IMR-90 (cell line): ENCODE data around the gene CD164L2. TPM values are rescaled to one million over a fixed set of nuclear protein-coding genes. Genes with fewer than 3 reads are reported as not detected.

Experiments used
- ATAC-seq: fragments of 200-7000 bp; cut with Tn5 transposase; 2 replicates; pipeline ENCODE4 v1.9.1; 2020; ENCODE audit warnings: low read depth, mild to moderate bottlenecking, moderate library complexity
- BruUV-seq: library from RNA; stranded (reverse); fragments of 400-500 nt; replicated peaks from 2 replicates; lab custom pipeline; 2021; lab: Mats Ljungman, UMichigan
- CTCF ChIA-PET: fragments of 300-600 bp; formaldehyde crosslinking; extraction: SDS; loops from one replicate; lab custom pipeline; 2021; ENCODE audit warnings: antibody characterized with exemption; lab: Yijun Ruan, JAX
- POLR2A ChIA-PET: fragments of 300-600 bp; sonication (Branson Sonifier 250); formaldehyde crosslinking; loops from one replicate; lab custom pipeline; 2022; ENCODE audit warnings: antibody characterized with exemption; ENCODE audit not compliant: unreplicated experiment; lab: Charles Lee
- DNase-seq: peaks from one replicate; pipeline ENCODE4 v3.0.0; 2013
- H2AFZ ChIP-seq: replicated peaks from 2 replicates; pipeline ENCODE3; 2013; ENCODE audit warnings: low read length, mild to moderate bottlenecking; ENCODE audit not compliant: poor library complexity
- H2AK5ac ChIP-seq: 2 replicates; pipeline ENCODE4 v1.6.1; 2013; ENCODE audit warnings: low read depth, low read length, inconsistent platforms
- H2AK9ac ChIP-seq: replicated peaks from 2 replicates; pipeline ENCODE3; 2013; ENCODE audit warnings: mild to moderate bottlenecking, low read depth, low read length, moderate library complexity; ENCODE audit not compliant: poor library complexity
- H2BK120ac ChIP-seq: 2 replicates; pipeline ENCODE4 v1.6.1; 2013; ENCODE audit warnings: low read depth, low read length, inconsistent platforms
- H2BK15ac ChIP-seq: 3 replicates; pipeline ENCODE4 v1.6.1; 2013; ENCODE audit warnings: low read depth, low read length, inconsistent platforms
- H2BK20ac ChIP-seq: 2 replicates; pipeline ENCODE4 v1.6.1; 2013; ENCODE audit warnings: low read depth, mild to moderate bottlenecking, inconsistent platforms, low read length, moderate library complexity
- H2BK5ac ChIP-seq: 2 replicates; pipeline ENCODE4 v1.6.1; 2013; ENCODE audit warnings: mild to moderate bottlenecking, low read depth, low read length, inconsistent platforms; ENCODE audit not compliant: poor library complexity, severe bottlenecking
- H3K14ac ChIP-seq: replicated peaks from 2 replicates; pipeline ENCODE4 v1.6.1; 2013; ENCODE audit warnings: low read depth, low read length, inconsistent platforms
- H3K18ac ChIP-seq: 2 replicates; pipeline ENCODE4 v1.6.1; 2013; ENCODE audit warnings: low read depth, low read length, control low read depth
- H3K23ac ChIP-seq: 2 replicates; pipeline ENCODE4 v1.6.1; 2013; ENCODE audit warnings: low read depth, low read length, inconsistent platforms
- H3K27ac ChIP-seq: 2 replicates; pipeline ENCODE4 v1.5.1; 2013; ENCODE audit warnings: mild to moderate bottlenecking, control low read depth, low read length; ENCODE audit not compliant: insufficient read depth
- H3K27me3 ChIP-seq: 2 replicates; pipeline ENCODE4 v1.6.1; 2013; ENCODE audit warnings: low read length; ENCODE audit not compliant: control insufficient read depth, insufficient read depth
- H3K36me3 ChIP-seq: 2 replicates; pipeline ENCODE4 v1.6.1; 2013; ENCODE audit warnings: low read length, mixed read lengths; ENCODE audit not compliant: control insufficient read depth, insufficient read depth
- H3K4ac ChIP-seq: 2 replicates; pipeline ENCODE4 v1.6.1; 2013; ENCODE audit warnings: low read depth, low read length, inconsistent platforms
- H3K4me1 ChIP-seq: 2 replicates; pipeline ENCODE4 v1.6.1; 2013; ENCODE audit warnings: low read length, mixed read lengths; ENCODE audit not compliant: control insufficient read depth, insufficient read depth
- H3K4me2 ChIP-seq: 2 replicates; pipeline ENCODE4 v1.6.1; 2013; ENCODE audit warnings: low read depth, mild to moderate bottlenecking, control low read depth, low read length, moderate library complexity
- H3K4me3 ChIP-seq: 2 replicates; pipeline ENCODE4 v1.5.1; 2013; ENCODE audit warnings: low read depth, mild to moderate bottlenecking, control low read depth, low read length, moderate library complexity; ENCODE audit not compliant: insufficient read depth
- H3K56ac ChIP-seq: 2 replicates; pipeline ENCODE4 v1.6.1; 2013; ENCODE audit warnings: low read length, inconsistent platforms; ENCODE audit not compliant: insufficient read depth; ENCODE audit errors: extremely low read depth
- H3K79me1 ChIP-seq, 2 experiments: 2 replicates each; pipeline ENCODE4 v1.6.1; 2013; ENCODE audit warnings: low read length in 2 of 2, inconsistent platforms in 1 of 2, low read depth in 1 of 2
- H3K9ac ChIP-seq: 2 replicates; pipeline ENCODE4 v1.6.1; 2013; ENCODE audit warnings: low read depth, low read length, control low read depth
- H3K9me1 ChIP-seq: 2 replicates; pipeline ENCODE4 v1.6.1; 2013; ENCODE audit warnings: low read length, inconsistent platforms; ENCODE audit not compliant: insufficient read depth
- H3K9me3 ChIP-seq: 2 replicates; pipeline ENCODE4 v1.6.1; 2013; ENCODE audit warnings: low read length; ENCODE audit not compliant: control insufficient read depth, insufficient read depth
- H4K20me1 ChIP-seq: 2 replicates; pipeline ENCODE4 v1.6.1; 2013; ENCODE audit warnings: low read length, inconsistent platforms; ENCODE audit not compliant: insufficient read depth
- H4K5ac ChIP-seq: 2 replicates; pipeline ENCODE4 v1.6.1; 2013; ENCODE audit warnings: mild to moderate bottlenecking, low read depth, low read length, control low read depth
- H4K8ac ChIP-seq, 2 experiments: 2 replicates each; pipeline ENCODE4 v1.6.1; 2013; ENCODE audit warnings: low read depth in 2 of 2, low read length in 2 of 2, control low read depth in 1 of 2, inconsistent platforms in 1 of 2
- H4K91ac ChIP-seq: 2 replicates; pipeline ENCODE4 v1.6.1; 2013; ENCODE audit warnings: low read depth, low read length, inconsistent platforms; ENCODE audit not compliant: insufficient read depth
- CHD1 ChIP-seq: IDR thresholded peaks from 2 replicates; pipeline ENCODE4 v1.6.1; 2012; ENCODE audit warnings: low read depth, low read length, improper control_type of control experiment
- MAZ ChIP-seq: IDR thresholded peaks from 2 replicates; pipeline ENCODE4 v1.6.1; 2012; ENCODE audit warnings: low read depth, mild to moderate bottlenecking, low read length, improper control_type of control experiment, moderate library complexity, borderline replicate concordance
- dilution Hi-C: fragments of 300-500 bp; cut with HindIII; formaldehyde crosslinking; loops from one replicate; pipeline ENCODE4 v1.14.3; 2018; ENCODE audit warnings: low sequenced_read_pairs; ENCODE audit not compliant: unreplicated experiment
- in situ Hi-C: fragments of 300-500 bp; cut with MboI; formaldehyde crosslinking; loops from 3 replicates; pipeline ENCODE4 v1.14.3; 2019; ENCODE audit warnings: low sequenced_read_pairs, inconsistent platforms, mixed read lengths
- intact Hi-C: fragments of 100-400 bp; cut with micrococcal nuclease; formaldehyde crosslinking; loops from 2 replicates; pipeline ENCODE4 v1.10.0; 2022
- polyA plus RNA-seq, 3 experiments: library from polyadenylated mRNA; depleted of rRNA; stranded (reverse); fragments of >200 nt; gene quantifications; 2 replicates each; pipeline ENCODE4 v1.2.3, GENCODE V29; 2012; ENCODE audit warnings: low replicate concordance in 1 of 3
- total RNA-seq: library from RNA; depleted of rRNA; stranded (reverse); fragments of >200 nt; gene quantifications from 2 replicates; pipeline ENCODE4 v1.2.3, GENCODE V29; 2012

Gene CD164L2
- total and polyA plus RNA-seq, 2 of the 4 experiments (the other 2 are of a cell fraction), result not detected

- Histone ChIP-seq H2BK120ac (no peak overlapping the region), H4K5ac (no peak overlapping the region), H4K91ac (no peak overlapping the region), H3K14ac (0 out of 2 replicates have a peak overlapping the region, but pooled peaks have one; percentile 14), H3K36me3 (peaks cover 21% of the 10 kb centered on the region), H3K9me3 (no peaks in the 10 kb centered on the region), H3K56ac (no peak overlapping the region), H3K23ac (no peak overlapping the region), H2BK20ac (no peak overlapping the region), H3K4ac (peak overlapping the region; percentile 40; the same call in 1 of the 2 replicates), H2AK9ac (no peak overlapping the region), H4K20me1 (peaks cover 12% of the 10 kb centered on the region; the same call in 1 of the 2 replicates), H3K4me1 (peaks cover 18% of the 10 kb centered on the region), H3K4me2 (no peak overlapping the region), H3K4me3 (no peak overlapping the region), H3K9me1 (peaks cover 14% of the 10 kb centered on the region), H3K79me1 (peaks cover 7 to 16% of the 10 kb centered on the region in 2 experiments; a peak in 1 of 4 replicates), H4K8ac (peak overlapping the region in 1 of 2 experiments; percentile 17; a peak in 1 of 4 replicates), H2AFZ (no peak overlapping the region), H3K27me3 (no peaks in the 10 kb centered on the region), H2BK5ac (no peak overlapping the region), H3K18ac (no peak overlapping the region), H2BK15ac (no peak overlapping the region), H3K27ac (no peak overlapping the region), H3K9ac (no peak overlapping the region), H2AK5ac (no peak overlapping the region)
- no TSS peak for BruUV-seq
- TF ChIP-seq MAZ (no peak), CHD1 (no peak)
- ATAC-seq (no peak), DNase-seq (no peak)
- intact Hi-C loops (no loop called here), dilution Hi-C loops (no loop called here), in situ Hi-C loops (no loop called here)
- ChIA-PET CTCF (no interaction called here), POLR2A (no interaction called here)
These were observed 20.8 kb upstream of the CD164L2 start for GRCh38 chr1:27403931-27404330.
